H1 (cell line): ENCODE data around the gene ENTPD5. TPM values are rescaled to one million over a fixed set of nuclear protein-coding genes. Genes with fewer than 3 reads are reported as not detected.

Source experiments
- EZH2 ChIP-seq: fragments of 200-600 bp; sonication (generic); IDR thresholded peaks from 2 replicates; pipeline ENCODE4 v1.7.1; 2012; ENCODE audit warnings: low read depth, mild to moderate bottlenecking, moderate library complexity, low read length, inconsistent platforms; ENCODE audit not compliant: severe bottlenecking
- NRF1 ChIP-seq: IDR thresholded peaks from 2 replicates; pipeline ENCODE4 v1.6.1; 2011; ENCODE audit warnings: mild to moderate bottlenecking, low read depth, low read length, improper control_type of control experiment
- SP1 ChIP-seq: IDR thresholded peaks from 2 replicates; pipeline ENCODE4 v1.6.1; 2011; ENCODE audit warnings: low read depth, low read length
- YY1 ChIP-seq: IDR thresholded peaks from 2 replicates; pipeline ENCODE4 v1.6.1; 2011; ENCODE audit warnings: low read depth, mild to moderate bottlenecking, low read length
- polyA plus RNA-seq, 7 experiments: library from polyadenylated mRNA; depleted of rRNA in 3 of 7; stranded (reverse) in 5 of 7; unstranded in 2 of 7; fragments of >200 nt in 5 of 7; fragments of 200-250 nt in 2 of 7; gene quantifications; 1 replicate in 5 of 7; 2 replicates in 1 of 7; 4 replicates in 1 of 7; pipeline versions ENCODE4 v1.2.1 to v1.2.3, GENCODE V29; 2011 to 2013; ENCODE audit warnings: missing spikeins in 2 of 7, mixed read lengths in 2 of 7
- total RNA-seq: library from RNA; stranded (reverse); fragmentation: NEBNext Ultra II Directional; extraction: Animal tissue kit (Norgen Biotek cat#: 25700); gene quantifications from 2 replicates; pipeline ENCODE4 v1.2.1, GENCODE V29; 2021

The ENTPD5 gene
- total and polyA plus RNA-seq, 2 of the 8 experiments (the other 6 are each of a cell fraction or from before 2014, with no cell fraction given): 5.0 to 6.5 TPM

GRCh38 chr14:73968885-73969284 lies 50.2 kb downstream of the ENTPD5 start (continued):
- TF ChIP-seq YY1: no peak
- no peak for TF ChIP-seq EZH2
- TF ChIP-seq NRF1: no peak
- TF ChIP-seq SP1: no peak
